GM12878 (cell line): ENCODE data around the gene SSBP3. TPM values are rescaled to one million over a fixed set of nuclear protein-coding genes. Genes with fewer than 3 reads are reported as not detected.

Experiments
- ATAC-seq: fragments of 200-7000 bp; cut with Tn5 transposase; 3 replicates; pipeline ENCODE4 v1.9.1; 2020; ENCODE audit warnings: mild to moderate bottlenecking, moderate library complexity
- BruUV-seq: library from RNA; stranded (reverse); fragments of 400-500 nt; replicated peaks from 2 replicates; lab custom pipeline; 2021; lab: Mats Ljungman, UMichigan
- CTCF ChIA-PET: fragments of 300-600 bp; sonication (Branson Sonifier 250); formaldehyde crosslinking; extraction: SDS; loops from one replicate; lab custom pipeline; 2021; ENCODE audit warnings: inconsistent platforms; lab: Yijun Ruan, JAX
- POLR2A ChIA-PET: fragments of 350-600 bp; formaldehyde crosslinking; extraction: SDS; loops from one replicate; lab custom pipeline; 2021; ENCODE audit warnings: inconsistent platforms; lab: Charles Lee
- RAD21 ChIA-PET: fragments of 300-600 bp; sonication (Branson Sonifier 250); formaldehyde crosslinking; loops from one replicate; lab custom pipeline; 2023; ENCODE audit warnings: antibody characterized with exemption; ENCODE audit not compliant: unreplicated experiment; lab: Charles Lee
- SMC1A ChIA-PET: fragments of 300-600 bp; sonication (Branson Sonifier 250); formaldehyde crosslinking; loops from one replicate; lab custom pipeline; 2023; ENCODE audit not compliant: unreplicated experiment, uncharacterized antibody; lab: Charles Lee
- DNase-seq: peaks from one replicate; pipeline ENCODE4 v3.0.0-alpha.2; 2011; ENCODE audit warnings: low read depth, low spot score
- FAIRE-seq: peaks from 3 replicates; lab custom pipeline; 2011; peaks lifted over from hg19 to GRCh38; lab: Jason Lieb, UNC
- H2AFZ ChIP-seq: 2 replicates; pipeline ENCODE4 v1.6.0; 2011; ENCODE audit warnings: low read depth, low read length, control low read depth; ENCODE audit not compliant: control insufficient read depth
- H3K27ac ChIP-seq: 2 replicates; pipeline ENCODE4 v1.5.1; 2011; ENCODE audit warnings: control low read depth; ENCODE audit not compliant: control insufficient read depth, insufficient read depth
- H3K27me3 ChIP-seq, 2 experiments: replicated peaks in 1 of 2; 2 replicates each; pipeline versions ENCODE4 v1.6.0 to v1.6.1; 2011; ENCODE audit warnings: low read length in 1 of 2; ENCODE audit not compliant: control insufficient read depth in 2 of 2, insufficient read depth in 2 of 2
- H3K36me3 ChIP-seq, 2 experiments: 2 replicates each; pipeline ENCODE4 v1.5.1; 2011; ENCODE audit warnings: low read length in 1 of 2; ENCODE audit not compliant: control insufficient read depth in 2 of 2, insufficient read depth in 2 of 2
- H3K4me1 ChIP-seq: 2 replicates; pipeline ENCODE4 v1.6.1; 2011; ENCODE audit warnings: mild to moderate bottlenecking, low read length, moderate library complexity, mixed read lengths; ENCODE audit not compliant: control insufficient read depth, insufficient read depth
- H3K4me2 ChIP-seq: 2 replicates; pipeline ENCODE4 v1.6.0; 2011; ENCODE audit warnings: control low read depth; ENCODE audit not compliant: control insufficient read depth, insufficient read depth
- H3K4me3 ChIP-seq: fragments of 200-600 bp; sonication (generic); 2 replicates; pipeline ENCODE4 v1.5.1; 2016
- H3K79me2 ChIP-seq: 2 replicates; pipeline ENCODE4 v1.6.0; 2011; ENCODE audit warnings: low read length; ENCODE audit not compliant: control insufficient read depth, insufficient read depth
- H3K9ac ChIP-seq: 2 replicates; pipeline ENCODE4 v1.8.0; 2011; ENCODE audit warnings: low read length, control low read depth, mixed read lengths; ENCODE audit not compliant: control insufficient read depth, insufficient read depth
- H3K9me3 ChIP-seq: replicated peaks from 3 replicates; pipeline ENCODE4 v1.5.1; 2011; ENCODE audit warnings: mild to moderate bottlenecking, low read length; ENCODE audit not compliant: control insufficient read depth, insufficient read depth
- H4K20me1 ChIP-seq: 2 replicates; pipeline ENCODE4 v1.6.0; 2011; ENCODE audit not compliant: control insufficient read depth, insufficient read depth
- BACH1 ChIP-seq: fragments of 450-650 bp; IDR thresholded peaks from 2 replicates; pipeline ENCODE4 v1.6.1; 2017; ENCODE audit warnings: mild to moderate bottlenecking, borderline replicate concordance
- BMI1 ChIP-seq: fragments of 450-650 bp; IDR thresholded peaks from 2 replicates; pipeline ENCODE4 v1.6.1; 2016; ENCODE audit warnings: mild to moderate bottlenecking, moderate library complexity, borderline replicate concordance
- CBFB ChIP-seq: IDR thresholded peaks from 2 replicates; pipeline ENCODE4 v1.6.1; 2016; ENCODE audit warnings: antibody characterized with exemption, low read depth
- EGR1 ChIP-seq, 2 experiments: IDR thresholded peaks; 1 replicate in 1 of 2; 2 replicates in 1 of 2; pipeline ENCODE4 v1.6.1; 2011 to 2012; ENCODE audit warnings: low read depth in 2 of 2, low read length in 2 of 2, borderline replicate concordance in 1 of 2, mild to moderate bottlenecking in 1 of 2, moderate library complexity in 1 of 2
- EZH2 ChIP-seq: IDR thresholded peaks from 2 replicates; pipeline ENCODE4 v1.6.1; 2012; ENCODE audit warnings: low read depth, mild to moderate bottlenecking, control low read depth, inconsistent platforms, low read length, borderline replicate concordance; ENCODE audit not compliant: control insufficient read depth
- FOS ChIP-seq: IDR thresholded peaks from 3 replicates; pipeline ENCODE4 v1.6.1; 2011; ENCODE audit warnings: borderline replicate concordance; ENCODE audit not compliant: insufficient read length; ENCODE audit errors: extremely low read depth
- GATAD2B ChIP-seq: fragments of 450-650 bp; conservative IDR thresholded peaks from 2 replicates; pipeline ENCODE4 v1.6.1; 2017; ENCODE audit warnings: low read depth, mild to moderate bottlenecking, moderate library complexity
- HDAC2 ChIP-seq: fragments of 200-600 bp; sonication (generic); IDR thresholded peaks from 2 replicates; pipeline ENCODE4 v1.6.1; 2017
- IKZF2 ChIP-seq, 2 experiments: fragments of 450-650 bp; IDR thresholded peaks; 2 replicates each; pipeline ENCODE4 v1.6.1; 2017; ENCODE audit warnings: mild to moderate bottlenecking in 2 of 2, moderate library complexity in 2 of 2
- RBBP5 ChIP-seq: fragments of 200-600 bp; sonication (generic); conservative IDR thresholded peaks from 2 replicates; pipeline ENCODE4 v1.6.1; 2016
- SIN3A ChIP-seq: IDR thresholded peaks from 2 replicates; pipeline ENCODE4 v1.6.1; 2012; ENCODE audit warnings: low read depth, low read length, improper control_type of control experiment
- STAT3 ChIP-seq: IDR thresholded peaks from 2 replicates; pipeline ENCODE4 v1.6.1; 2011; ENCODE audit warnings: low read depth, low read length, improper control_type of control experiment
- TCF7 ChIP-seq: IDR thresholded peaks from 2 replicates; pipeline ENCODE4 v1.6.1; 2014; ENCODE audit warnings: antibody characterized with exemption, borderline replicate concordance
- YY1 ChIP-seq: IDR thresholded peaks from 2 replicates; pipeline ENCODE4 v1.6.1; 2011; ENCODE audit warnings: low read depth, mild to moderate bottlenecking, low read length
- ZNF384 ChIP-seq: IDR thresholded peaks from 2 replicates; pipeline ENCODE4 v1.6.1; 2012; ENCODE audit warnings: low read depth, mild to moderate bottlenecking, low read length, improper control_type of control experiment, borderline replicate concordance
- ZZZ3 ChIP-seq: IDR thresholded peaks from 2 replicates; pipeline ENCODE4 v1.6.1; 2011; ENCODE audit warnings: low read depth; ENCODE audit not compliant: control insufficient read depth, insufficient read length
- WGBS: methylation state at CpG from one replicate; pipeline ENCODE4 v1.1.6; 2016; ENCODE audit warnings: low lambda C conversion rate; ENCODE audit not compliant: insufficient replicate concordance, insufficient coverage; ENCODE audit errors: missing lambda C conversion rate; 5-methylcytosine and 5-hydroxymethylcytosine counted together
- in situ Hi-C: fragments of 300-500 bp; cut with MboI; formaldehyde crosslinking; loops from 9 replicates; pipeline ENCODE4 v1.14.3; 2018; ENCODE audit warnings: mixed read lengths
- intact Hi-C: fragments of 100-400 bp; cut with micrococcal nuclease; formaldehyde crosslinking; loops from one replicate; pipeline ENCODE4 v1.14.2; 2022; ENCODE audit not compliant: unreplicated experiment
- polyA plus RNA-seq, 11 experiments: library from polyadenylated mRNA; depleted of rRNA in 4 of 11; unstranded in 6 of 11; stranded (reverse) in 5 of 11; fragments of >200 nt; fragmentation: Nextera tagmentation in 4 of 11; fragmentation: Illumina TruSeq in 1 of 11; extraction: Ambion mirVana in 4 of 11; extraction: Trizol in 1 of 11; gene quantifications; 1 replicate in 1 of 11; 2 replicates in 10 of 11; pipeline versions ENCODE4 v1.2.1 to v1.2.3, GENCODE V29; 2011 to 2016; ENCODE audit warnings: inconsistent platforms in 2 of 11, missing spikeins in 2 of 11, low read depth in 1 of 11
- total RNA-seq, 4 experiments: library from RNA; depleted of rRNA in 3 of 4; stranded (reverse); fragments of >200 nt in 3 of 4; fragmentation: Illumina TruSeq in 1 of 4; extraction: Trizol in 1 of 4; gene quantifications; 2 replicates each; pipeline versions ENCODE4 v1.2.1 to v1.2.3, GENCODE V29; 2013 to 2021
- TF ChIP-seq, protein P1 (sequence below): fragments of 450-650 bp; IDR thresholded peaks from 2 replicates; pipeline ENCODE4 v1.6.1; 2014; ENCODE audit warnings: mild to moderate bottlenecking

SSBP3 gene
- total and polyA plus RNA-seq, 10 of the 15 experiments (the other 5 are each of a cell fraction or from before 2014, with no cell fraction given), result 4.1 to 51.7 (median 17.1) TPM

DNA sequence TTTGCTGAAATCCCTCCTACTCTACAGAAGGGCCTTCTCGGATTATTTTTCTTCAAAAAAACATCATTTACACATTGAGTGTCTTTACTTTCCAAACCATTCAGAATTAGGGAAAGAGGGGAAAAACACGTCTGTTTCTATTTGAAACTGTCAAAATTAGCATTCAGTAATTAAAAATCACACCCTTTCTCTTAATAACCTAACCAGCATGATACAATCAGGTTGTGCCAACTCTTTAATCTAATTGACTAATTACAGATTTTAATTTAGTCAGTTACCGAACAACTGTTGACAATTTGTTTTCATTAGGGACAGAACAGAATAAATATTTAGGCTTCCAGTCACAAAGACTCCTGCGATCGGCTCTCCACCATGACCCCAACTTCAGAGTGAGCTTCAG lies 18.8 kb downstream of the SSBP3 start:
- TF ChIP-seq EGR1 (IDR thresholded peaks at IDR 0.05; ENCODE audit: borderline replicate concordance in 1 of 2, low read depth in 2 of 2, low read length in 2 of 2) (no peak), EZH2 (no peak), BACH1 (no peak), BMI1 (no peak), FOS (no peak), RBBP5 (no peak)
- no TSS peak for BruUV-seq
- Histone ChIP-seq H3K4me1 (no peaks in the 10 kb centered on the region), H2AFZ (no peak overlapping the region), H3K27ac (no peak overlapping the region), H3K79me2 (peaks cover 5% of the 10 kb centered on the region), H4K20me1 (no peaks in the 10 kb centered on the region; the same call in 1 of the 2 replicates), H3K27me3 (no peaks in the 10 kb centered on the region), H3K4me3 (no peak overlapping the region), H3K9ac (no peak overlapping the region), H3K9me3 (no peaks in the 10 kb centered on the region), H3K36me3 (peaks cover 6 to 9% of the 10 kb centered on the region in 2 experiments; a peak in 3 of 4 replicates), H3K4me2 (no peak overlapping the region)
- FAIRE-seq (no peak), ATAC-seq (no peak), DNase-seq (no peak)
- ChIA-PET POLR2A (interaction anchor here (2.3 kb wide), 1 partner anchor 20 kb away, joined by 6 read pairs; no protein-coding TSS in a partner anchor), CTCF (no interaction called here), SMC1A (interaction anchor here (0.6 kb wide), 1 partner anchor 11 kb away, joined by 3 read pairs; no protein-coding TSS in a partner anchor), RAD21 (interaction anchor here (1.5 kb wide), 1 partner anchor 17 kb away, joined by 5 read pairs; no protein-coding TSS in a partner anchor)
- intact Hi-C loops (no loop called here), in situ Hi-C loops (no loop called here)
- WGBS, result 96% methylated on average over 5 of the region's 5 CpGs

DNA sequence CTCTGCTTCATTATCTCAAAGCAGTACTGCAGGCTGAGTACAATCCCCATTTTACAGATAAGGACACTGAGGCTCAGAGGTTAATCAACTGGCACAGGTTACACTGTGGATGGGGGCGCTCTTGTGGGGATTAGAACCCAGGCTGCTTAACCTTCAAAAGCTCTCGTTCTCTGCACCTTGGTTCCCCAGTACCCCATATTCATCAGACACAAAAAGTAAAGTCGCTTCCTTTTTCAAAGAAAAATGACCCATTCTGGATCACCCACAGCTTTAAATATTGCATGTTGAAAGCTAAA lies 20.5 kb downstream of the SSBP3 start:
- ATAC-seq, result no peak
- POLR2A ChIA-PET, result interaction anchor here (0.7 to 2.3 kb wide), 2 partner anchors 18 to 22 kb away, joined by 3 to 6 read pairs; no protein-coding TSS in a partner anchor
- H3K79me2 ChIP-seq, result peaks cover 7% of the 10 kb centered on the region
- CTCF ChIA-PET, result interaction anchor here (1.2 kb wide), 1 partner anchor 12 kb away, joined by 3 read pairs; no protein-coding TSS in a partner anchor
- peaks cover 11% of the 10 kb centered on the region for H3K4me1 ChIP-seq
- no peaks in the 10 kb centered on the region; the same call in 1 of the 2 replicates for H4K20me1 ChIP-seq
- H3K4me2 ChIP-seq, result no peak overlapping the region
- DNase-seq, result no peak
- SMC1A ChIA-PET, result interaction anchor here (1.1 to 1.5 kb wide), 2 partner anchors 9 to 15 kb away, joined by 3 to 4 read pairs; no protein-coding TSS in a partner anchor
- no peak overlapping the region for H3K4me3 ChIP-seq
- in situ Hi-C loops (no loop called here), intact Hi-C loops (no loop called here)
- no TSS peak for BruUV-seq
- no peaks in the 10 kb centered on the region for H3K9me3 ChIP-seq
- no peak overlapping the region for H3K9ac ChIP-seq
- no peak for TF ChIP-seq HDAC2
- TF ChIP-seq SIN3A, result no peak
- TF ChIP-seq, protein P1, sequence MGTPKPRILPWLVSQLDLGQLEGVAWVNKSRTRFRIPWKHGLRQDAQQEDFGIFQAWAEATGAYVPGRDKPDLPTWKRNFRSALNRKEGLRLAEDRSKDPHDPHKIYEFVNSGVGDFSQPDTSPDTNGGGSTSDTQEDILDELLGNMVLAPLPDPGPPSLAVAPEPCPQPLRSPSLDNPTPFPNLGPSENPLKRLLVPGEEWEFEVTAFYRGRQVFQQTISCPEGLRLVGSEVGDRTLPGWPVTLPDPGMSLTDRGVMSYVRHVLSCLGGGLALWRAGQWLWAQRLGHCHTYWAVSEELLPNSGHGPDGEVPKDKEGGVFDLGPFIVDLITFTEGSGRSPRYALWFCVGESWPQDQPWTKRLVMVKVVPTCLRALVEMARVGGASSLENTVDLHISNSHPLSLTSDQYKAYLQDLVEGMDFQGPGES, result no peak
- TF ChIP-seq GATAD2B, result no peak
- no peak for TF ChIP-seq ZZZ3
- no peak for TF ChIP-seq YY1
- no peak for TF ChIP-seq CBFB
- TF ChIP-seq STAT3, result no peak
- TF ChIP-seq IKZF2 (IDR thresholded peaks at IDR 0.05), result no peak
- TF ChIP-seq TCF7, result no peak
- TF ChIP-seq ZNF384, result no peak
- no peaks in the 10 kb centered on the region for H3K27me3 ChIP-seq
- no peak overlapping the region for H2AFZ ChIP-seq
- no peak overlapping the region for H3K27ac ChIP-seq
- RAD21 ChIA-PET, result no interaction called here
- WGBS, result 86% methylated on average over 3 of the region's 3 CpGs
- FAIRE-seq, result no peak
- peaks cover 0 to 3% of the 10 kb centered on the region in 2 experiments; a peak in 3 of 4 replicates for H3K36me3 ChIP-seq
